OCI-LY7 (cell line): ENCODE results near the gene FKBP14.

Experiments used
- CTCF ChIP-seq: fragments of 200-600 bp; sonication (generic); conservative IDR thresholded peaks from 2 replicates; pipeline ENCODE4 v1.5.1; 2014; ENCODE audit warnings: mild to moderate bottlenecking, antibody characterized with exemption, low read length, moderate library complexity, mixed read lengths
- EZH2phosphoT487 ChIP-seq: fragments of 200-600 bp; sonication (generic); IDR thresholded peaks from 2 replicates; pipeline ENCODE4 v1.6.1; 2018; ENCODE audit warnings: low read depth, borderline replicate concordance, mild to moderate bottlenecking, mixed run types, antibody characterized with exemption, low read length, moderate library complexity, mixed read lengths

- TF ChIP-seq CTCF, result no peak
- no peak for TF ChIP-seq EZH2phosphoT487
Measured at GRCh38 chr7:29996321-29996720, 30.2 kb downstream of the FKBP14 start.
